GM23248 (cell line): ENCODE measurements around the gene CLCN4. TPM values are rescaled to one million over a fixed set of nuclear protein-coding genes. Genes with fewer than 3 reads are reported as not detected.

Source experiments
- DNase-seq: peaks from one replicate; pipeline ENCODE4 v3.0.0-alpha.2; 2015
- H2AFZ ChIP-seq: fragments of 200-600 bp; sonication (generic); 2 replicates; pipeline ENCODE4 v1.6.1; 2016; ENCODE audit warnings: antibody characterized with exemption
- H3F3A ChIP-seq: fragments of 200-600 bp; sonication (generic); 2 replicates; pipeline ENCODE4 v1.6.1; 2016; ENCODE audit warnings: mild to moderate bottlenecking, antibody characterized with exemption, mixed run types; ENCODE audit not compliant: insufficient read depth
- H3K27ac ChIP-seq: fragments of 200-600 bp; sonication (generic); 2 replicates; pipeline ENCODE4 v1.5.1; 2016; ENCODE audit warnings: mild to moderate bottlenecking
- H3K27me3 ChIP-seq: fragments of 200-600 bp; sonication (generic); replicated peaks from 2 replicates; pipeline ENCODE4 v1.6.1; 2016; ENCODE audit warnings: mild to moderate bottlenecking; ENCODE audit not compliant: insufficient read depth
- H3K36me3 ChIP-seq: fragments of 200-600 bp; sonication (generic); 2 replicates; pipeline ENCODE4 v1.6.1; 2016; ENCODE audit warnings: low read depth, mild to moderate bottlenecking
- H3K4me1 ChIP-seq: fragments of 200-600 bp; sonication (generic); 2 replicates; pipeline ENCODE4 v1.6.1; 2016; ENCODE audit warnings: mild to moderate bottlenecking; ENCODE audit not compliant: insufficient read depth
- H3K4me2 ChIP-seq: fragments of 200-600 bp; sonication (generic); one replicate; pipeline ENCODE4 v1.6.1; 2016; ENCODE audit warnings: mild to moderate bottlenecking; ENCODE audit not compliant: unreplicated experiment
- H3K4me3 ChIP-seq: fragments of 200-600 bp; sonication (generic); 2 replicates; pipeline ENCODE4 v1.5.1; 2016; ENCODE audit warnings: mild to moderate bottlenecking
- H3K79me2 ChIP-seq: fragments of 200-600 bp; sonication (generic); 2 replicates; pipeline ENCODE4 v1.6.1; 2016; ENCODE audit warnings: mild to moderate bottlenecking; ENCODE audit not compliant: insufficient read depth
- H3K9ac ChIP-seq: fragments of 200-600 bp; sonication (generic); 2 replicates; pipeline ENCODE4 v1.6.1; 2016; ENCODE audit warnings: mild to moderate bottlenecking
- H3K9me2 ChIP-seq: fragments of 200-600 bp; sonication (generic); 2 replicates; pipeline ENCODE4 v1.6.1; 2016; ENCODE audit warnings: mixed run types, mild to moderate bottlenecking, moderate library complexity; ENCODE audit not compliant: insufficient read depth
- H3K9me3 ChIP-seq: fragments of 200-600 bp; sonication (generic); one replicate; pipeline ENCODE4 v1.6.1; 2017; ENCODE audit warnings: low read depth
- H4K20me1 ChIP-seq: fragments of 200-600 bp; sonication (generic); 2 replicates; pipeline ENCODE4 v1.6.0; 2016; ENCODE audit not compliant: insufficient read depth
- EZH2 ChIP-seq: fragments of 200-600 bp; sonication (generic); IDR thresholded peaks from 2 replicates; pipeline ENCODE4 v1.6.1; 2018; ENCODE audit warnings: antibody characterized with exemption, mild to moderate bottlenecking; ENCODE audit not compliant: insufficient read depth, poor library complexity, severe bottlenecking
- EZH2phosphoT487 ChIP-seq: fragments of 200-600 bp; sonication (generic); IDR thresholded peaks from 2 replicates; pipeline ENCODE4 v1.6.1; 2018; ENCODE audit warnings: antibody characterized with exemption, moderate library complexity, mild to moderate bottlenecking, low read depth; ENCODE audit not compliant: insufficient read depth
- WGBS, 2 experiments: methylation state at CpG; one replicate each; pipeline ENCODE4 v1.1.6; 2015 to 2017; ENCODE audit warnings: low lambda C conversion rate in 2 of 2, low coverage in 1 of 2; ENCODE audit errors: missing lambda C conversion rate in 2 of 2; 5-methylcytosine and 5-hydroxymethylcytosine counted together
- in situ Hi-C: fragments of 300-500 bp; cut with MboI; formaldehyde crosslinking; loops from 2 replicates; pipeline ENCODE4 v1.15.0; 2020
- polyA plus RNA-seq: library from polyadenylated mRNA; unstranded; fragments of >200 nt; fragmentation: Nextera tagmentation; extraction: Ambion mirVana; gene quantifications from 2 replicates; pipeline ENCODE4 v1.2.1, GENCODE V29; 2016
- total RNA-seq: library from RNA; depleted of rRNA; stranded (reverse); fragments of >200 nt; shearing (Covaris generic); gene quantifications from 2 replicates; pipeline ENCODE4 v1.2.3, GENCODE V29; 2014

CLCN4 gene
- total and polyA plus RNA-seq, 2 experiments from 2014 or later: 0.29 to 0.97 TPM

GRCh38 chrX:10110316-10110935 is 46.3 kb upstream of the CLCN4 start:
- no peaks in the 10 kb centered on the region for H3F3A ChIP-seq
- TF ChIP-seq EZH2 (no peak), EZH2phosphoT487 (no peak)
- no peak overlapping the region for H2AFZ ChIP-seq
- H3K9me3 ChIP-seq: no peaks in the 10 kb centered on the region
- no peak overlapping the region for H3K4me2 ChIP-seq
- no peak for DNase-seq
- H3K9me2 ChIP-seq: no peaks in the 10 kb centered on the region
- H3K4me3 ChIP-seq: no peak overlapping the region
- no peak overlapping the region for H3K27ac ChIP-seq
- H3K27me3 ChIP-seq: no peaks in the 10 kb centered on the region
- in situ Hi-C loops: loop anchor here (5.0 to 25.0 kb wide), 2 partner anchors 113 to 223 kb away; no protein-coding TSS in a partner anchor
- H3K79me2 ChIP-seq: no peaks in the 10 kb centered on the region
- no peaks in the 10 kb centered on the region for H4K20me1 ChIP-seq
- H3K36me3 ChIP-seq: no peaks in the 10 kb centered on the region
- WGBS, 2 experiments: 65 to 82% methylated on average over 10 to 16 of the region's 16 CpGs
- H3K4me1 ChIP-seq: no peaks in the 10 kb centered on the region
- H3K9ac ChIP-seq: no peak overlapping the region

DNA sequence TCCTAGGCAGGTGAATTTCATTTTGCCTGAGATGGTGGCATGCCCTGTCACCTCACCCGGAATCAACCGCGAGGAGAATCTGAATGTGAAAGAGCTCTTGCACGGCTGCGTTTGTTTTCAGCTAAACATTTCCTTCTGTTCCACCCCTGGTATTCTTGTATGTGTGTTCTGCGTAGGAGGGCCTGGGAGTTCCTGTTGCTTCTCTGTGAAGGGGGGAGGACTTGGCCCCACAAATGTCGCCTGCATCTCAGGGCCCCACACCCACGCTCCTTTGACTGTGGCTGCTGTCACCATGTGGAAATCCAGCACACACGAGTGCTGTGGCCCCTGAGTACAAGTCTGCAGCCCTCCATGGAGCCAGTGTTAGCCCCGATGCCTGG is 45.8 kb upstream of the CLCN4 start:
- TF ChIP-seq EZH2 (no peak), EZH2phosphoT487 (no peak)
- Histone ChIP-seq H3K27me3 (no peaks in the 10 kb centered on the region), H3K27ac (no peak overlapping the region), H3K4me2 (no peak overlapping the region), H3K4me1 (no peaks in the 10 kb centered on the region), H3K4me3 (no peak overlapping the region), H3K36me3 (no peaks in the 10 kb centered on the region), H3K9me2 (no peaks in the 10 kb centered on the region), H3K9ac (no peak overlapping the region), H3K9me3 (no peaks in the 10 kb centered on the region), H3K79me2 (no peaks in the 10 kb centered on the region), H4K20me1 (no peaks in the 10 kb centered on the region), H3F3A (no peaks in the 10 kb centered on the region), H2AFZ (no peak overlapping the region)
- peak; percentile 43 for DNase-seq
- in situ Hi-C loops: loop anchor here (5.0 to 25.0 kb wide), 2 partner anchors 114 to 224 kb away; no protein-coding TSS in a partner anchor
- WGBS, 2 experiments: 29 to 45% methylated on average over 7 to 8 of the region's 10 CpGs

- DNase-seq: peak; percentile 42
- Histone ChIP-seq H3K36me3 (no peaks in the 10 kb centered on the region), H3K4me1 (no peaks in the 10 kb centered on the region), H4K20me1 (no peaks in the 10 kb centered on the region), H3K4me3 (no peak overlapping the region), H3K4me2 (no peak overlapping the region), H3K9me2 (no peaks in the 10 kb centered on the region), H3F3A (no peaks in the 10 kb centered on the region), H3K9me3 (no peaks in the 10 kb centered on the region), H3K27me3 (no peaks in the 10 kb centered on the region), H3K79me2 (no peaks in the 10 kb centered on the region), H3K9ac (no peak overlapping the region), H2AFZ (no peak overlapping the region), H3K27ac (no peak overlapping the region)
- in situ Hi-C loops: loop anchor here (5.0 to 25.0 kb wide), 2 partner anchors 114 to 224 kb away; no protein-coding TSS in a partner anchor
- TF ChIP-seq EZH2phosphoT487: no peak
- TF ChIP-seq EZH2: no peak
- 57 to 77% methylated on average over 14 to 21 of the region's 26 CpGs for WGBS, 2 experiments
Observed at GRCh38 chrX:10111364-10112148, 45.2 kb upstream of the CLCN4 start.

DNA sequence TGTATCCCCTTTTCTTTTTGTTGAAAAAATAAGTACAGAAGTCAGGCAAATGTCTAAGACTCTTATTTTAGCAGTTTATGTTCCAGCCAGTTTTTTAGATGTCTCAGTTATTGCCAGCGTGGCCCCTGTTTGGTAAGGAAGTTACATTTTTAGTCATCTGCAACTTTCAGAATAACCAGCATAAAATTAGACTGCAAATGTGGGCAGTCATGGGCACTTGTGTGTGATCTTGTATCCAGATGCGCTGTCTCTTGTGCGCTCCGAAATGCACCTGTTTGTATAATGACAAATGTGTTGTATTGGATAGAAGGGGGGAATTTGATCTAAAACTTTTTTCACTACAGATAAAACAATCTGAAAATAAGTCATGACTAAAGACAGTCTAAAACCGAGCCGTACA is 44.3 kb upstream of the CLCN4 start:
- H3K27me3 ChIP-seq: no peaks in the 10 kb centered on the region
- H4K20me1 ChIP-seq: no peaks in the 10 kb centered on the region
- H3K27ac ChIP-seq: no peak overlapping the region
- H3F3A ChIP-seq: no peaks in the 10 kb centered on the region
- 94 to 98% methylated on average over 6 of the region's 6 CpGs for WGBS, 2 experiments
- no peak overlapping the region for H2AFZ ChIP-seq
- no peaks in the 10 kb centered on the region for H3K9me3 ChIP-seq
- no peak overlapping the region for H3K4me3 ChIP-seq
- in situ Hi-C loops: loop anchor here (5.0 to 25.0 kb wide), 2 partner anchors 115 to 225 kb away; no protein-coding TSS in a partner anchor
- no peaks in the 10 kb centered on the region for H3K79me2 ChIP-seq
- TF ChIP-seq EZH2phosphoT487: no peak
- TF ChIP-seq EZH2: no peak
- H3K9ac ChIP-seq: no peak overlapping the region
- no peak overlapping the region for H3K4me2 ChIP-seq
- no peaks in the 10 kb centered on the region for H3K36me3 ChIP-seq
- H3K4me1 ChIP-seq: no peaks in the 10 kb centered on the region
- no peaks in the 10 kb centered on the region for H3K9me2 ChIP-seq
- DNase-seq: no peak
